Measurements from ENCODE around the gene KSR1.

DNA sequence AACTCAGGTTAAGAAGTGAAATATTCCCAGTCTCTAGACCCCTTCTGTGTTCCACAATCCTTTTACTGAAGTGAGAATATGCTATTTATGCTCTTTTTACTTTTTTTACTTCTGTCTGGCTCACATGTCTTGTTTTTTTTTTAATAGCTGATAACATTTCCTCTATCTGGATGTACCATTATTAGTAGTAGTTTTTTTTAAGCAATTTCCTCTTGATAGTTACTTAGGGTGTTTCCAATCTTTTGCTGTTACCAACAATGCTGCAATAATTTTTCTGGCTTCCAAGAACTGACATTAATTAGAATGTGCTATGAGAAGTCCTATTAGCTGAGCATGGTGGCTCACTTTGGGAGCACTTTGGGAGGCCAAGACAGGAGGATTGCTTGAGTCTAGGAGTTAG lies 32.0 kb downstream of the KSR1 start:
- TF ChIP-seq, protein P1, sequence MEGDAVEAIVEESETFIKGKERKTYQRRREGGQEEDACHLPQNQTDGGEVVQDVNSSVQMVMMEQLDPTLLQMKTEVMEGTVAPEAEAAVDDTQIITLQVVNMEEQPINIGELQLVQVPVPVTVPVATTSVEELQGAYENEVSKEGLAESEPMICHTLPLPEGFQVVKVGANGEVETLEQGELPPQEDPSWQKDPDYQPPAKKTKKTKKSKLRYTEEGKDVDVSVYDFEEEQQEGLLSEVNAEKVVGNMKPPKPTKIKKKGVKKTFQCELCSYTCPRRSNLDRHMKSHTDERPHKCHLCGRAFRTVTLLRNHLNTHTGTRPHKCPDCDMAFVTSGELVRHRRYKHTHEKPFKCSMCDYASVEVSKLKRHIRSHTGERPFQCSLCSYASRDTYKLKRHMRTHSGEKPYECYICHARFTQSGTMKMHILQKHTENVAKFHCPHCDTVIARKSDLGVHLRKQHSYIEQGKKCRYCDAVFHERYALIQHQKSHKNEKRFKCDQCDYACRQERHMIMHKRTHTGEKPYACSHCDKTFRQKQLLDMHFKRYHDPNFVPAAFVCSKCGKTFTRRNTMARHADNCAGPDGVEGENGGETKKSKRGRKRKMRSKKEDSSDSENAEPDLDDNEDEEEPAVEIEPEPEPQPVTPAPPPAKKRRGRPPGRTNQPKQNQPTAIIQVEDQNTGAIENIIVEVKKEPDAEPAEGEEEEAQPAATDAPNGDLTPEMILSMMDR (IDR thresholded peaks at IDR 0.05), result no peak
- TF ChIP-seq POLR2A (IDR thresholded peaks at IDR 0.05) (no peak), POLR2AphosphoS5 (IDR thresholded peaks at IDR 0.05) (no peak)
